Small intestine (tissue), 16 donors: Measurements from ENCODE around the gene PDYN. TPM values are rescaled to one million over a fixed set of nuclear protein-coding genes. Genes with fewer than 3 reads are reported as not detected.
"Not testable (repeated sequence)": the region's sequence is repeated elsewhere in the genome, so short reads cannot be mapped to it uniquely, and the experiment has no call there.

Experiments used
- DNase-seq, 2 donors: peaks; one replicate each; pipeline versions ENCODE4 v3.0.0 to v3.0.0-alpha.2; 2013
- FAIRE-seq: peaks from 2 replicates; lab custom pipeline; 2012; peaks lifted over from hg19 to GRCh38; lab: Jason Lieb, UNC
- H3K27ac ChIP-seq, 3 donors: one replicate each; pipeline ENCODE4 v1.5.1; 2013; ENCODE audit warnings: low read length in 2 of 3, mild to moderate bottlenecking in 2 of 3, control low read depth in 1 of 3, inconsistent platforms in 1 of 3, low read depth in 1 of 3, moderate library complexity in 1 of 3
- H3K27me3 ChIP-seq, 3 donors: one replicate each; pipeline ENCODE4 v1.6.1; 2013; ENCODE audit warnings: low read length in 3 of 3, inconsistent platforms in 1 of 3; ENCODE audit not compliant: control insufficient read depth in 3 of 3, insufficient read depth in 3 of 3
- H3K36me3 ChIP-seq, 3 donors: one replicate each; pipeline ENCODE4 v1.6.1; 2013; ENCODE audit warnings: low read length in 3 of 3, inconsistent platforms in 1 of 3, low read depth in 1 of 3, mild to moderate bottlenecking in 1 of 3, moderate library complexity in 1 of 3; ENCODE audit not compliant: control insufficient read depth in 3 of 3, insufficient read depth in 2 of 3
- H3K4me1 ChIP-seq, 3 donors: one replicate each; pipeline ENCODE4 v1.6.1; 2013; ENCODE audit warnings: low read length in 2 of 3, inconsistent platforms in 1 of 3, low read depth in 1 of 3, mild to moderate bottlenecking in 1 of 3, moderate library complexity in 1 of 3; ENCODE audit not compliant: control insufficient read depth in 3 of 3, insufficient read depth in 2 of 3
- H3K4me3 ChIP-seq, 3 donors: one replicate each; pipeline ENCODE4 v1.5.1; 2013; ENCODE audit warnings: low read length in 3 of 3, control low read depth in 1 of 3, inconsistent platforms in 1 of 3, low read depth in 1 of 3, mild to moderate bottlenecking in 1 of 3, moderate library complexity in 1 of 3
- H3K9me3 ChIP-seq, 2 donors: one replicate each; pipeline ENCODE4 v1.6.1; 2013; ENCODE audit warnings: low read depth in 1 of 2, low read length in 1 of 2; ENCODE audit not compliant: control insufficient read depth in 2 of 2, insufficient read depth in 1 of 2
- WGBS, 3 donors: extraction: QIAGEN DNeasy Blood & Tissue Kit; methylation state at CpG; one replicate each; pipeline ENCODE4 v1.1.7; 2013; 5-methylcytosine and 5-hydroxymethylcytosine counted together
- long read RNA-seq, 10 donors: transcript quantifications; one replicate each; lab custom pipeline, GENCODE V29; 2026
- polyA plus RNA-seq, 4 donors: library from polyadenylated mRNA; stranded (reverse) in 3 of 4; unstranded in 1 of 4; fragments of 200-250 nt in 3 of 4; fragments of 120-200 nt in 1 of 4; gene quantifications; one replicate each; pipeline versions ENCODE4 v1.2.1 to v1.2.3, GENCODE V29; 2013
- donor health status: healthy with polysubstance abuse.
- donor health status: control.
- donor health status: control.
- donor health status: Bipolar disorder and iron deficiency.
- donor health status: healthy.

PDYN gene
- polyA plus RNA-seq, result under 1 TPM in 1 of 4 donors, not detected in 3; 0.01 TPM
- long read RNA-seq, donor 1, result 0 reads
- long read RNA-seq, donor 2, result 0 reads
- long read RNA-seq, donor 3, result 0 reads
- long read RNA-seq, donor 4, result 0 reads
- long read RNA-seq, donor 5, result 0 reads
- long read RNA-seq, donor 6, result 0 reads
- long read RNA-seq, donor 7, result 0 reads
- long read RNA-seq, donor 8, result 0 reads
- long read RNA-seq, donor 9, result 0 reads
- long read RNA-seq, donor 10, result 0 reads

GRCh38 chr20:1993986-1994385, at the start of gene PDYN:
Gene PDYN (minus strand): TSS chr20:1994058. CDS start chr20:1983084, 10,974 bp downstream.
- Histone ChIP-seq H3K4me3 (no peak within 1 kb of the TSS), H3K4me1 (no peaks in the 10 kb centered on the region), H3K27me3 (peaks cover 0 to 22% (median 13%) of the 10 kb centered on the region in 3 donors), H3K36me3 (no peaks in the 10 kb centered on the region), H3K27ac (no peak within 1 kb of the TSS), H3K9me3 (no peaks in the 10 kb centered on the region)
- FAIRE-seq, result no peak
- 24 to 32% (median 26%) methylated on average over 9 of the region's 9 CpGs for WGBS, 3 donors
- no peak for DNase-seq

GRCh38 chr20:2042400-2042799, 48.5 kb upstream of the PDYN start:
- Histone ChIP-seq H3K4me3 (no peak overlapping the region), H3K27me3 (peaks cover 0 to 5% (median 0%) of the 10 kb centered on the region in 3 donors), H3K36me3 (no peaks in the 10 kb centered on the region), H3K27ac (no peak overlapping the region), H3K4me1 (no peaks in the 10 kb centered on the region), H3K9me3 (no peaks in the 10 kb centered on the region)
- DNase-seq (peak in 1 of 2 donors; percentile 7), FAIRE-seq (no peak)
- 18 to 48% (median 28%) methylated on average over 6 of the region's 6 CpGs for WGBS, 3 donors

- Histone ChIP-seq H3K36me3 (no peaks in the 10 kb centered on the region), H3K27me3 (peaks cover 0 to 7% (median 0%) of the 10 kb centered on the region in 3 donors), H3K27ac (no peak overlapping the region), H3K9me3 (no peaks in the 10 kb centered on the region), H3K4me1 (no peaks in the 10 kb centered on the region), H3K4me3 (no peak overlapping the region)
- WGBS, 3 donors, result 12 to 17% (median 13%) methylated on average over 3 of the region's 3 CpGs
- no peak for DNase-seq
- FAIRE-seq, result no peak
These were observed 44.3 kb upstream of the PDYN start for GRCh38 chr20:2038161-2038560.

- 75 to 82% (median 80%) methylated on average over 4 of the region's 4 CpGs for WGBS, 3 donors
- FAIRE-seq, result no peak
- no peaks in the 10 kb centered on the region for H3K4me1 ChIP-seq
- no peak overlapping the region for H3K4me3 ChIP-seq
- no peaks in the 10 kb centered on the region for H3K9me3 ChIP-seq
- peaks cover 0 to 7% (median under 1%) of the 10 kb centered on the region in 3 donors for H3K27me3 ChIP-seq
- H3K36me3 ChIP-seq, result no peaks in the 10 kb centered on the region
- DNase-seq, result no peak
- H3K27ac ChIP-seq, result no peak overlapping the region
These were observed 43.5 kb upstream of the PDYN start for GRCh38 chr20:2037296-2037914.

GRCh38 chr20:2036357-2036756, 42.5 kb upstream of the PDYN start:
- H3K36me3 ChIP-seq, H3K27ac ChIP-seq, H3K27me3 ChIP-seq, H3K9me3 ChIP-seq, H3K4me3 ChIP-seq, FAIRE-seq, H3K4me1 ChIP-seq, DNase-seq: not testable (repeated sequence)
- WGBS, 3 donors, result 95 to 96% (median 96%) methylated on average over 4 of the region's 4 CpGs

GRCh38 chr20:2032168-2032567, 38.3 kb upstream of the PDYN start:
- Histone ChIP-seq H3K36me3 (no peaks in the 10 kb centered on the region), H3K27me3 (peaks cover 0 to 8% (median 3%) of the 10 kb centered on the region in 3 donors), H3K4me3 (no peak overlapping the region), H3K9me3 (peaks cover 0 to 3% of the 10 kb centered on the region in 2 donors), H3K4me1 (peaks cover 0 to 4% (median 0%) of the 10 kb centered on the region in 3 donors), H3K27ac (no peak overlapping the region)
- FAIRE-seq, result no peak
- 20 to 29% (median 28%) methylated on average over 5 of the region's 5 CpGs for WGBS, 3 donors
- DNase-seq, result no peak

- Histone ChIP-seq H3K4me1 (peaks cover 0 to 4% (median 0%) of the 10 kb centered on the region in 3 donors), H3K27ac (no peak overlapping the region), H3K9me3 (peaks cover 0 to 15% of the 10 kb centered on the region in 2 donors), H3K4me3 (no peak overlapping the region), H3K27me3 (peaks cover 0 to 5% (median 4%) of the 10 kb centered on the region in 3 donors), H3K36me3 (no peaks in the 10 kb centered on the region)
- WGBS, 3 donors, result 89 to 94% (median 90%) methylated on average over 4 of the region's 4 CpGs
- FAIRE-seq (no peak), DNase-seq (no peak)
These were observed 32.7 kb upstream of the PDYN start for GRCh38 chr20:2026514-2026913.

GRCh38 chr20:2026004-2026403, 32.1 kb upstream of the PDYN start:
- no peak overlapping the region for H3K4me3 ChIP-seq
- no peaks in the 10 kb centered on the region for H3K36me3 ChIP-seq
- peaks cover 0 to 15% of the 10 kb centered on the region in 2 donors for H3K9me3 ChIP-seq
- FAIRE-seq, result no peak
- no peak overlapping the region for H3K27ac ChIP-seq
- 70 to 82% (median 77%) methylated on average over 9 of the region's 9 CpGs for WGBS, 3 donors
- no peak for DNase-seq
- H3K4me1 ChIP-seq, result peaks cover 0 to 4% (median 0%) of the 10 kb centered on the region in 3 donors
- H3K27me3 ChIP-seq, result peaks cover 0 to 5% (median 4%) of the 10 kb centered on the region in 3 donors
